ENCODE measurements around the gene NUP85.
"Not testable (repeated sequence)": the region's sequence is repeated elsewhere in the genome, so short reads cannot be mapped to it uniquely, and the experiment has no call there.

The NUP85 gene

GRCh38 chr17:75199886-75200618 is 5.4 kb upstream of the NUP85 start:
- no peak for DNase-seq (ENCODE audit: low spot score)

GRCh38 chr17:75205793-75206163 is 299 bp downstream of the NUP85 start:
- no peak for DNase-seq (ENCODE audit: low spot score)

- not testable (repeated sequence) for DNase-seq (ENCODE audit: low spot score)
These were observed 1.6 kb downstream of the NUP85 start for GRCh38 chr17:75207050-75207407.

- no peak for DNase-seq (ENCODE audit: low spot score)
These were observed 2.3 kb downstream of the NUP85 start for GRCh38 chr17:75207760-75208159.

GRCh38 chr17:75208161-75208560 is 2.7 kb downstream of the NUP85 start:
- DNase-seq (ENCODE audit: low spot score): no peak

- peak; percentile 56 for DNase-seq (ENCODE audit: low spot score)
These were observed 3.6 kb downstream of the NUP85 start for GRCh38 chr17:75209061-75209460.

GRCh38 chr17:75218131-75218530 is 12.7 kb downstream of the NUP85 start:
- no peak for DNase-seq (ENCODE audit: low spot score)

GRCh38 chr17:75219815-75220214 is 14.3 kb downstream of the NUP85 start:
- no peak for DNase-seq (ENCODE audit: low spot score)

- DNase-seq (ENCODE audit: low spot score): no peak
These were observed 19.5 kb downstream of the NUP85 start for GRCh38 chr17:75225016-75225415.

GRCh38 chr17:75227729-75228128 is 22.2 kb downstream of the NUP85 start:
- DNase-seq (ENCODE audit: low spot score): no peak

GRCh38 chr17:75228305-75228704 is 22.8 kb downstream of the NUP85 start:
- DNase-seq (ENCODE audit: low spot score): peak; percentile 68

GRCh38 chr17:75228847-75229246 is 23.4 kb downstream of the NUP85 start:
- no peak for DNase-seq (ENCODE audit: low spot score)

- no peak for DNase-seq (ENCODE audit: low spot score)
These were observed 25.6 kb downstream of the NUP85 start for GRCh38 chr17:75231071-75231470.

GRCh38 chr17:75231741-75232464 is 26.4 kb downstream of the NUP85 start:
- no peak for DNase-seq (ENCODE audit: low spot score)

- DNase-seq (ENCODE audit: low spot score): no peak
These were observed 27.3 kb downstream of the NUP85 start for GRCh38 chr17:75232786-75233185.

- DNase-seq (ENCODE audit: low spot score): no peak
These were observed 31.9 kb downstream of the NUP85 start for GRCh38 chr17:75237100-75238014.

GRCh38 chr17:75238020-75238580 is 32.6 kb downstream of the NUP85 start:
- no peak for DNase-seq (ENCODE audit: low spot score)

GRCh38 chr17:75238684-75239191 is 33.3 kb downstream of the NUP85 start:
- DNase-seq (ENCODE audit: low spot score): peak; percentile 82

GRCh38 chr17:75239214-75239613 is 33.7 kb downstream of the NUP85 start:
- no peak for DNase-seq (ENCODE audit: low spot score)

GRCh38 chr17:75239778-75240393 is 34.4 kb downstream of the NUP85 start:
- no peak for DNase-seq (ENCODE audit: low spot score)

GRCh38 chr17:75240394-75241142 is 35.1 kb downstream of the NUP85 start:
- DNase-seq (ENCODE audit: low spot score): peak; percentile 73
